H1 (cell line): ENCODE results near the gene NR5A1.

ENCODE experiments used
- BRCA1 ChIP-seq: IDR thresholded peaks from 2 replicates; pipeline ENCODE4 v1.6.1; 2012; ENCODE audit warnings: low read depth, low read length, improper control_type of control experiment
- POLR2A ChIP-seq, 2 experiments: IDR thresholded peaks; 1 replicate in 1 of 2; 2 replicates in 1 of 2; pipeline ENCODE4 v1.6.1; 2011; ENCODE audit warnings: low read depth in 2 of 2, low read length in 2 of 2, mild to moderate bottlenecking in 2 of 2; ENCODE audit errors: control extremely low read depth in 1 of 2
- ZNF274 ChIP-seq: IDR thresholded peaks from 2 replicates; pipeline ENCODE4 v1.7.0; 2012; ENCODE audit warnings: low read length, borderline replicate concordance; ENCODE audit errors: extremely low read depth

- TF ChIP-seq ZNF274 (no peak), POLR2A (IDR thresholded peaks at IDR 0.05; ENCODE audit: control extremely low read depth in 1 of 2, low read depth in 2 of 2, low read length in 2 of 2) (no peak), BRCA1 (no peak)
Observed at GRCh38 chr9:124552273-124552605, 45.0 kb upstream of the NR5A1 start.
